ENCODE measurements around the gene WDR13.
A peak's percentile ranks its signal among the peaks of the same experiment; 100 is the strongest.

WDR13 gene

GRCh38 chrX:48616576-48616975, 19.3 kb downstream of the WDR13 start:
- no peaks in the 10 kb centered on the region for H3K27me3 ChIP-seq
- no peak overlapping the region for H3K4me3 ChIP-seq (ENCODE audit: low read depth, low read length)
- no peaks in the 10 kb centered on the region for H3K9me3 ChIP-seq
- no peak for TF ChIP-seq CTCF (IDR thresholded peaks at IDR 0.05; ENCODE audit: low read depth, low read length)
- H3K4me1 ChIP-seq = no peaks in the 10 kb centered on the region
- no peak for DNase-seq
- H3K36me3 ChIP-seq = no peaks in the 10 kb centered on the region

DNA sequence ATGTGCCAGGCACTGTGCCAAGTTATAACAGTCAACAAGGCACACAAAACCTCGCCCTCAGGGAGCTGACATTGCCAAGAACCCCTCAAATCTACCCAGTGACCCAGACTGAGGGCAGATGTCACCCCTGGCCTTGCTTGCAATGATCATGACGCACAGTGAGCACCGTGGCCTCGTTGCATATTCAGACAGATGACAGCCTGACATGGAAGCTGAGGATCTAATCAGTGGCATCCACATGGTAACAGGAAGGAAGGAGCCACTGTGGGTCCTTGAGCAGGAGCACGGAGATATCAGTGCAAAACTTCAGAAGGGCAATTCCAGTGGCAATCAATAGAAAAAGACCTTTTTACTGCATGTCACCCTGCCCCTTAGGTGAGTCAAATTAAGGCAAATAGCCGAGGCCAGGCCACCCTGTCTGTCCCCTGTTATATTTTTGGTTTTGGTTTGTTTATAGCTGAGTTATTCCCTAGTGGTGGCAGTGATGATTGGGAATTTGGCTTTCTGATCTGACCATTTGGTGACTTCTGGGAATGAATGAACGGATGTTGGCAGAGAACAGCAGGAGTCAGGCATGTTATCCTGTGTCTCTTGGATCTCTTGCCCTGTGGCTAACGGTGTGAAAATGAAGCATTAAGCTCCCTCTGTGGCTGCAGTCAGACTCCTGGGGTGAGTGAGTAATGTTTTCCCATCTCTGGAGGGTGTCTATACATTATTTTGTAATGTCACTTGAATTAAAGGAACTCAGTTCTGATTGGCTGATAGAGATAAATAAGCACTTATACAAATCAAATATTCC, 20.4 kb downstream of the WDR13 start:
- no peaks in the 10 kb centered on the region for H3K36me3 ChIP-seq
- H3K9me3 ChIP-seq = no peaks in the 10 kb centered on the region
- DNase-seq = no peak
- no peaks in the 10 kb centered on the region for H3K4me1 ChIP-seq
- TF ChIP-seq CTCF (IDR thresholded peaks at IDR 0.05; ENCODE audit: low read depth, low read length) = no peak
- H3K27me3 ChIP-seq = no peaks in the 10 kb centered on the region
- H3K4me3 ChIP-seq (ENCODE audit: low read depth, low read length) = no peak overlapping the region

- no peaks in the 10 kb centered on the region for H3K27me3 ChIP-seq
- H3K36me3 ChIP-seq = no peaks in the 10 kb centered on the region
- H3K9me3 ChIP-seq = no peaks in the 10 kb centered on the region
- H3K4me1 ChIP-seq = no peaks in the 10 kb centered on the region
- H3K4me3 ChIP-seq (ENCODE audit: low read depth, low read length) = no peak overlapping the region
- DNase-seq = no peak
- TF ChIP-seq CTCF (IDR thresholded peaks at IDR 0.05; ENCODE audit: low read depth, low read length) = no peak
Observed at GRCh38 chrX:48626401-48627298, 29.4 kb downstream of the WDR13 start.

DNA sequence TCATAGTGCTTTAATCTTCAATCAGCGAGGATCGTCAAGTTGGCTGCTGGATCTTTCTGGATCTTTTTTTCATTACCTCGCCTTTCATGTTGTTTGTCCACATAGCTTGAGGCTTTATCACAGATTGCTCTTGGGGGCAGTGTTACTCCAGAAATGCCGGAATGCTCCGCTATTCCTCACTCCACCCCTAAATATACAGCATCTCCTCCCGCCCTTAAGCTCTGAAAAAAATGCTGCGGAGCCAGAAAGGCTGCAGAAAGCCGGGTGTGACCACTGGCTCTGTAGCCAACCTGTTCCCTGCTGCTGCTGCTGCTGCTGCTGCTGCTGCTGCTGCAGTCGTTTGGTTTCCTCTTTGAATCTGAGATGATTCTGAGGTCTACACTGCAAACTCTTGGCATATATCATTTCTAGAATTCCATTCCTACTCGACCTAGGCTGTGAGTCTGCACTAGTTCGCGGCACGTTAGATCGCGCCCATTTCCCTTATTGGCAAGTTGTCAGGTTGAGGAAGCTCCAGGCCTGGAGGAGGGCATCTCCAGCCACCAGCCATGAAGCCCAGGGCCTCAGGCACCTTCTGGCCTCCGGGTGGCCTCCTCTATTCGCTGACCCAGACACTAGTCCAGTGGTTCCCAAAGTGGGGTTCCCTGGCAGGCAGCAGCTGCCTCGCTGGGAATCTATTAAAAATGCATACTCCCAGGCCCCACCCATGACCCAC, 34.2 kb downstream of the WDR13 start:
- Histone ChIP-seq H3K36me3 (no peaks in the 10 kb centered on the region), H3K4me3 (ENCODE audit: low read depth, low read length) (peak overlapping the region; percentile 29), H3K27me3 (no peaks in the 10 kb centered on the region), H3K9me3 (no peaks in the 10 kb centered on the region), H3K4me1 (no peaks in the 10 kb centered on the region)
- TF ChIP-seq CTCF (IDR thresholded peaks at IDR 0.05; ENCODE audit: low read depth, low read length) = peak; percentile 64
- peak; percentile 82 for DNase-seq

GRCh38 chrX:48632207-48632606, 34.9 kb downstream of the WDR13 start:
- Histone ChIP-seq H3K36me3 (no peaks in the 10 kb centered on the region), H3K27me3 (no peaks in the 10 kb centered on the region), H3K4me3 (ENCODE audit: low read depth, low read length) (no peak overlapping the region), H3K4me1 (no peaks in the 10 kb centered on the region), H3K9me3 (no peaks in the 10 kb centered on the region)
- no peak for TF ChIP-seq CTCF (IDR thresholded peaks at IDR 0.05; ENCODE audit: low read depth, low read length)
- DNase-seq = no peak
